Measurements from ENCODE around the gene ZNF550.

DNA sequence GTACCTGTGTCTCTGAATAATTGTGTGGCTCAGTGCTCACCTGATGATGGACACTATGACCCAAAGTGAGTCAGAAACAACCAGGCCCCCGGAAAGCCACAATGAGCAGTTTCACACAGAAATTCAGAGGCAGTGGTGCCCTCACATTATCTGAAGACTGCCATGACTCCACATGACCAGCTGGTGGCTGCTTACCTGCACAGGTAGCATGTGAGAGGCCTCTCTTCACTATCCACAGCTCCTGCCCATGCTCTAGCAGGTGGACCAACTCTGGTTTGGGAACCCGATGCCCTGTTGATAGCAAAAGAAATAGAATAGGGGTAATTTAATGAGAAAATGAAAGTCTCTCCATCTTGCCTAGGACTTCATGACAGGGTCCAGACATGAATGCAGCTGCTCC lies 7.2 kb downstream of the ZNF550 start:
- TF ChIP-seq, protein P1, sequence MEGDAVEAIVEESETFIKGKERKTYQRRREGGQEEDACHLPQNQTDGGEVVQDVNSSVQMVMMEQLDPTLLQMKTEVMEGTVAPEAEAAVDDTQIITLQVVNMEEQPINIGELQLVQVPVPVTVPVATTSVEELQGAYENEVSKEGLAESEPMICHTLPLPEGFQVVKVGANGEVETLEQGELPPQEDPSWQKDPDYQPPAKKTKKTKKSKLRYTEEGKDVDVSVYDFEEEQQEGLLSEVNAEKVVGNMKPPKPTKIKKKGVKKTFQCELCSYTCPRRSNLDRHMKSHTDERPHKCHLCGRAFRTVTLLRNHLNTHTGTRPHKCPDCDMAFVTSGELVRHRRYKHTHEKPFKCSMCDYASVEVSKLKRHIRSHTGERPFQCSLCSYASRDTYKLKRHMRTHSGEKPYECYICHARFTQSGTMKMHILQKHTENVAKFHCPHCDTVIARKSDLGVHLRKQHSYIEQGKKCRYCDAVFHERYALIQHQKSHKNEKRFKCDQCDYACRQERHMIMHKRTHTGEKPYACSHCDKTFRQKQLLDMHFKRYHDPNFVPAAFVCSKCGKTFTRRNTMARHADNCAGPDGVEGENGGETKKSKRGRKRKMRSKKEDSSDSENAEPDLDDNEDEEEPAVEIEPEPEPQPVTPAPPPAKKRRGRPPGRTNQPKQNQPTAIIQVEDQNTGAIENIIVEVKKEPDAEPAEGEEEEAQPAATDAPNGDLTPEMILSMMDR (IDR thresholded peaks at IDR 0.05), result no peak
- TF ChIP-seq EP300 (IDR thresholded peaks at IDR 0.05), result no peak
- no peak for TF ChIP-seq POLR2A (IDR thresholded peaks at IDR 0.05; ENCODE audit: low read depth)

All from esophagus muscularis mucosa (tissue), 4 donors.